PC-3 (cell line): ENCODE measurements around the gene DLK1.

Experiments
- EZH2 ChIP-seq: fragments of 300-600 bp; sonication (generic); IDR thresholded peaks from one replicate; pipeline ENCODE4 v1.6.1; 2017; ENCODE audit warnings: antibody characterized with exemption, mild to moderate bottlenecking, low read length; ENCODE audit not compliant: unreplicated experiment
- EZH2phosphoT487 ChIP-seq: fragments of 300-600 bp; sonication (generic); IDR thresholded peaks from 2 replicates; pipeline ENCODE4 v1.6.1; 2018; ENCODE audit warnings: mild to moderate bottlenecking, antibody characterized with exemption, low read length, borderline replicate concordance
- TF ChIP-seq, protein P1 (sequence below): fragments of 300-600 bp; sonication (generic); conservative IDR thresholded peaks from 2 replicates; pipeline ENCODE4 v1.5.1; 2017; ENCODE audit warnings: antibody characterized with exemption, low read depth, mild to moderate bottlenecking, low read length

DNA sequence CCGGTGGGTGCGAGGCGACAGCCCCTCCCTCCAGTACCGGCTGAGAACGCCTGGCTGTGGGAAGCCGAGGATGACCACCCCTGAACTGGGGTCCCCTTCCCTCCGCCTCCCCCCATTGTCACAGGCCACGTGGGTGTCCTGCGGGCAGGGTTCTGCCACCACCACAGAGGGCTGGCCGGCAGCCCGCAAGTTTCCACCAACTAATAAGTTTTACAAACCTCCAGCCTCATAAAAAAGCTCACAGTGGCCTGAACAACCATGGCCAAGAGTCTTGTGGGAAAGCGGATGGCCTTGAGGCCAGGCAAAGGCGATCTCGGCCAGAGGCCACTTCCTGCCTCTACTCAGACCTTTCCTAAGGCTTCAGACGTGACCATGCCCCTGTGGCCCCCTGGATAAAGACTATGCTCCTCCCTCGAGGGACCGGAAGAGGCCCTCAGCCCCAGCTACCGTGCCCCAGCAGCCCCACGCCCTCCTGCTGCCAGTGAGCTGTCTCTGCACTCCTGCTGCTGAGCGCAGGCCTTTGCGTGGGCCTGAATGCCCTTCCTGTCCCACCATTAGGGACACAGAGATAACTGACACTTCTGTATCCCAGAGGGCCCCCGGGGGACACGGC, 46.1 kb upstream of the DLK1 start:
- TF ChIP-seq, protein P1, sequence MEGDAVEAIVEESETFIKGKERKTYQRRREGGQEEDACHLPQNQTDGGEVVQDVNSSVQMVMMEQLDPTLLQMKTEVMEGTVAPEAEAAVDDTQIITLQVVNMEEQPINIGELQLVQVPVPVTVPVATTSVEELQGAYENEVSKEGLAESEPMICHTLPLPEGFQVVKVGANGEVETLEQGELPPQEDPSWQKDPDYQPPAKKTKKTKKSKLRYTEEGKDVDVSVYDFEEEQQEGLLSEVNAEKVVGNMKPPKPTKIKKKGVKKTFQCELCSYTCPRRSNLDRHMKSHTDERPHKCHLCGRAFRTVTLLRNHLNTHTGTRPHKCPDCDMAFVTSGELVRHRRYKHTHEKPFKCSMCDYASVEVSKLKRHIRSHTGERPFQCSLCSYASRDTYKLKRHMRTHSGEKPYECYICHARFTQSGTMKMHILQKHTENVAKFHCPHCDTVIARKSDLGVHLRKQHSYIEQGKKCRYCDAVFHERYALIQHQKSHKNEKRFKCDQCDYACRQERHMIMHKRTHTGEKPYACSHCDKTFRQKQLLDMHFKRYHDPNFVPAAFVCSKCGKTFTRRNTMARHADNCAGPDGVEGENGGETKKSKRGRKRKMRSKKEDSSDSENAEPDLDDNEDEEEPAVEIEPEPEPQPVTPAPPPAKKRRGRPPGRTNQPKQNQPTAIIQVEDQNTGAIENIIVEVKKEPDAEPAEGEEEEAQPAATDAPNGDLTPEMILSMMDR, result no peak
- TF ChIP-seq EZH2, result no peak
- TF ChIP-seq EZH2phosphoT487, result no peak
